ENCODE data around the gene JAM3. TPM values are rescaled to one million over a fixed set of nuclear protein-coding genes. Genes with fewer than 3 reads are reported as not detected.
A peak's percentile ranks its signal among the peaks of the same experiment; 100 is the strongest.

JAM3 gene
- total RNA-seq, result 10 to 100 TPM; 24.9 to 26.8 TPM

- Mint-ChIP-seq H3K36me3 (ENCODE audit: low read depth) (peaks cover 2% of the 10 kb centered on the region), H3K27me3 (peaks cover 11% of the 10 kb centered on the region), H3K9me3 (no peaks in the 10 kb centered on the region), H3K4me1 (ENCODE audit: low read depth) (peaks cover 20% of the 10 kb centered on the region), H3K27ac (peak within 1 kb of the TSS; percentile 81), H3K4me3 (peak within 1 kb of the TSS; percentile 93)
- intact Hi-C loops (cut with micrococcal nuclease), result no loop called here
- ChIA-PET CTCF (interaction anchor here (0.9 to 2.1 kb wide), 6 partner anchors 7 to 122 kb away, joined by 3 to 10 read pairs (median 4); no protein-coding TSS in a partner anchor), POLR2A (interaction anchor here (1.2 to 1.7 kb wide), 3 partner anchors 57 to 125 kb away, joined by 3 to 5 read pairs (median 5); partner anchors contain the start of gene IGSF9B)
- DNase-seq (peak; percentile 97), ATAC-seq (peak; percentile 97)
- TF ChIP-seq CTCF (IDR thresholded peaks at IDR 0.05), result no peak
These were observed at the start of gene JAM3 for GRCh38 chr11:134068829-134069425. TSS of gene JAM3 (plus strand) at chr11:134069072. CDS start at chr11:134069084, 12 bp downstream.

- H3K4me3 Mint-ChIP-seq, result no peak overlapping the region
- ChIA-PET POLR2A (interaction anchor here (0.6 kb wide), 1 partner anchor 13 kb away, joined by 3 read pairs; no protein-coding TSS in a partner anchor), CTCF (no interaction called here)
- intact Hi-C loops (cut with micrococcal nuclease), result no loop called here
- no peak for DNase-seq
- ATAC-seq, result no peak
- H3K9me3 Mint-ChIP-seq, result no peaks in the 10 kb centered on the region
- peaks cover 4% of the 10 kb centered on the region for H3K27me3 Mint-ChIP-seq
- peaks cover 3% of the 10 kb centered on the region for H3K4me1 Mint-ChIP-seq (ENCODE audit: low read depth)
- no peak for TF ChIP-seq CTCF (IDR thresholded peaks at IDR 0.05)
- H3K36me3 Mint-ChIP-seq (ENCODE audit: low read depth), result no peaks in the 10 kb centered on the region
- no peak overlapping the region for H3K27ac Mint-ChIP-seq
These were observed 49.4 kb upstream of the JAM3 start for GRCh38 chr11:134019500-134019899.

GRCh38 chr11:134020598-134020997, 48.3 kb upstream of the JAM3 start:
- intact Hi-C loops (cut with micrococcal nuclease), result no loop called here
- Mint-ChIP-seq H3K36me3 (ENCODE audit: low read depth) (no peaks in the 10 kb centered on the region), H3K4me1 (ENCODE audit: low read depth) (peaks cover 7% of the 10 kb centered on the region), H3K4me3 (no peak overlapping the region), H3K27ac (no peak overlapping the region), H3K9me3 (no peaks in the 10 kb centered on the region), H3K27me3 (peaks cover 4% of the 10 kb centered on the region)
- ATAC-seq, result no peak
- TF ChIP-seq CTCF (IDR thresholded peaks at IDR 0.05), result no peak
- no peak for DNase-seq
- ChIA-PET POLR2A (no interaction called here), CTCF (interaction anchor here (1.2 to 1.6 kb wide), 2 partner anchors 9 to 93 kb away, joined by 3 to 6 read pairs; no protein-coding TSS in a partner anchor)

GRCh38 chr11:134021326-134021725, 47.5 kb upstream of the JAM3 start:
- ATAC-seq (no peak), DNase-seq (no peak)
- TF ChIP-seq CTCF (IDR thresholded peaks at IDR 0.05), result no peak
- Mint-ChIP-seq H3K36me3 (ENCODE audit: low read depth) (no peaks in the 10 kb centered on the region), H3K4me3 (no peak overlapping the region), H3K4me1 (ENCODE audit: low read depth) (peaks cover 9% of the 10 kb centered on the region), H3K27me3 (peaks cover 4% of the 10 kb centered on the region), H3K27ac (no peak overlapping the region), H3K9me3 (no peaks in the 10 kb centered on the region)
- POLR2A ChIA-PET, result no interaction called here
- CTCF ChIA-PET, result interaction anchor here (1.2 to 1.6 kb wide), 2 partner anchors 9 to 94 kb away, joined by 3 to 6 read pairs; no protein-coding TSS in a partner anchor
- intact Hi-C loops (cut with micrococcal nuclease), result no loop called here

- intact Hi-C loops (cut with micrococcal nuclease), result no loop called here
- CTCF ChIA-PET, result interaction anchor here (1.1 kb wide), 1 partner anchor 27 kb away, joined by 3 read pairs; no protein-coding TSS in a partner anchor
These were observed 46.1 kb upstream of the JAM3 start for GRCh38 chr11:134022748-134023147.

More at GRCh38 chr11:134022748-134023147, 46.1 kb upstream of the JAM3 start:
- ATAC-seq, result no peak
- no peak overlapping the region for H3K27ac Mint-ChIP-seq
- no peak for DNase-seq
- H3K27me3 Mint-ChIP-seq, result peaks cover 4% of the 10 kb centered on the region
- no peak overlapping the region for H3K4me3 Mint-ChIP-seq
- H3K4me1 Mint-ChIP-seq (ENCODE audit: low read depth), result peaks cover 24% of the 10 kb centered on the region
- H3K36me3 Mint-ChIP-seq (ENCODE audit: low read depth), result no peaks in the 10 kb centered on the region
- H3K9me3 Mint-ChIP-seq, result no peaks in the 10 kb centered on the region
- POLR2A ChIA-PET, result no interaction called here
- no peak for TF ChIP-seq CTCF (IDR thresholded peaks at IDR 0.05)
